Measurements from ENCODE around the gene PITX1. TPM values are rescaled to one million over a fixed set of nuclear protein-coding genes. Genes with fewer than 3 reads are reported as not detected.
A peak's percentile ranks its signal among the peaks of the same experiment; 100 is the strongest.

PITX1 gene
- total RNA-seq, 1 experiment from 2014 or later = 173 TPM

- Histone ChIP-seq H3K9me2 (replicated peaks; ENCODE audit: insufficient read depth, low read length) (no peaks in the 10 kb centered on the region), H3K4me1 (ENCODE audit: low read length) (peaks cover 69% of the 10 kb centered on the region), H3K9ac (ENCODE audit: low read length) (peak overlapping the region; percentile 83; the same call in 1 of the 2 replicates), H3K9me3 (ENCODE audit: low read length) (no peaks in the 10 kb centered on the region), H3K4me2 (ENCODE audit: low read depth, low read length, poor library complexity, severe bottlenecking) (peak overlapping the region; percentile 89), H3K27ac (ENCODE audit: low read length) (no peak overlapping the region; the same call in 1 of the 2 replicates), H3K27me3 (ENCODE audit: low read length) (no peaks in the 10 kb centered on the region), H3K36me3 (ENCODE audit: insufficient read depth, low read length) (no peaks in the 10 kb centered on the region), H3K4me3 (ENCODE audit: low read length) (no peak overlapping the region), H2AFZ (ENCODE audit: low read length) (no peak overlapping the region), H4K20me1 (ENCODE audit: insufficient read depth, low read depth, low read length) (no peaks in the 10 kb centered on the region), H3K79me2 (ENCODE audit: low read length) (no peaks in the 10 kb centered on the region)
- no peak for DNase-seq
Observed at GRCh38 chr5:135065306-135066265, 31.6 kb upstream of the PITX1 start.

GRCh38 chr5:135064235-135064570 is 30.2 kb upstream of the PITX1 start:
- H3K9me2 ChIP-seq (replicated peaks; ENCODE audit: insufficient read depth, low read length) = no peaks in the 10 kb centered on the region
- no peaks in the 10 kb centered on the region for H3K36me3 ChIP-seq (ENCODE audit: insufficient read depth, low read length)
- peaks cover 83% of the 10 kb centered on the region for H3K4me1 ChIP-seq (ENCODE audit: low read length)
- H3K9ac ChIP-seq (ENCODE audit: low read length) = peak overlapping the region; percentile 83
- peak overlapping the region; percentile 98 for H3K27ac ChIP-seq (ENCODE audit: low read length)
- no peaks in the 10 kb centered on the region for H3K79me2 ChIP-seq (ENCODE audit: low read length)
- no peaks in the 10 kb centered on the region for H3K27me3 ChIP-seq (ENCODE audit: low read length)
- H2AFZ ChIP-seq (ENCODE audit: low read length) = no peak overlapping the region
- H3K9me3 ChIP-seq (ENCODE audit: low read length) = no peaks in the 10 kb centered on the region
- peak; percentile 72 for DNase-seq
- H3K4me3 ChIP-seq (ENCODE audit: low read length) = peak overlapping the region; percentile 64
- H4K20me1 ChIP-seq (ENCODE audit: insufficient read depth, low read depth, low read length) = no peaks in the 10 kb centered on the region
- peak overlapping the region; percentile 89 for H3K4me2 ChIP-seq (ENCODE audit: low read depth, low read length, poor library complexity, severe bottlenecking)

- peak; percentile 88 for DNase-seq
- H3K9ac ChIP-seq (ENCODE audit: low read length) = peak overlapping the region; percentile 83
- no peaks in the 10 kb centered on the region for H3K36me3 ChIP-seq (ENCODE audit: insufficient read depth, low read length)
- no peak overlapping the region for H2AFZ ChIP-seq (ENCODE audit: low read length)
- peak overlapping the region; percentile 64 for H3K4me3 ChIP-seq (ENCODE audit: low read length)
- no peaks in the 10 kb centered on the region for H3K79me2 ChIP-seq (ENCODE audit: low read length)
- peaks cover 88% of the 10 kb centered on the region for H3K4me1 ChIP-seq (ENCODE audit: low read length)
- H3K9me3 ChIP-seq (ENCODE audit: low read length) = no peaks in the 10 kb centered on the region
- peak overlapping the region; percentile 89 for H3K4me2 ChIP-seq (ENCODE audit: low read depth, low read length, poor library complexity, severe bottlenecking)
- H4K20me1 ChIP-seq (ENCODE audit: insufficient read depth, low read depth, low read length) = no peaks in the 10 kb centered on the region
- no peaks in the 10 kb centered on the region for H3K9me2 ChIP-seq (replicated peaks; ENCODE audit: insufficient read depth, low read length)
- H3K27me3 ChIP-seq (ENCODE audit: low read length) = no peaks in the 10 kb centered on the region
- H3K27ac ChIP-seq (ENCODE audit: low read length) = peak overlapping the region; percentile 98
Observed at GRCh38 chr5:135063511-135064234, 29.6 kb upstream of the PITX1 start.

- peak overlapping the region; percentile 89 for H3K4me2 ChIP-seq (ENCODE audit: low read depth, low read length, poor library complexity, severe bottlenecking)
- H3K9me2 ChIP-seq (replicated peaks; ENCODE audit: insufficient read depth, low read length) = no peaks in the 10 kb centered on the region
- H3K27me3 ChIP-seq (ENCODE audit: low read length) = no peaks in the 10 kb centered on the region
- H3K79me2 ChIP-seq (ENCODE audit: low read length) = no peaks in the 10 kb centered on the region
- DNase-seq = peak; percentile 90
- H4K20me1 ChIP-seq (ENCODE audit: insufficient read depth, low read depth, low read length) = no peaks in the 10 kb centered on the region
- no peak overlapping the region for H2AFZ ChIP-seq (ENCODE audit: low read length)
- peak overlapping the region; percentile 64; the same call in 1 of the 2 replicates for H3K4me3 ChIP-seq (ENCODE audit: low read length)
- no peaks in the 10 kb centered on the region for H3K9me3 ChIP-seq (ENCODE audit: low read length)
- peaks cover 95% of the 10 kb centered on the region for H3K4me1 ChIP-seq (ENCODE audit: low read length)
- no peaks in the 10 kb centered on the region for H3K36me3 ChIP-seq (ENCODE audit: insufficient read depth, low read length)
- H3K27ac ChIP-seq (ENCODE audit: low read length) = peak overlapping the region; percentile 98
- H3K9ac ChIP-seq (ENCODE audit: low read length) = peak overlapping the region; percentile 83
Observed at GRCh38 chr5:135063056-135063445, 29.0 kb upstream of the PITX1 start.

GRCh38 chr5:135062216-135063055 is 28.4 kb upstream of the PITX1 start:
- H3K4me2 ChIP-seq (ENCODE audit: low read depth, low read length, poor library complexity, severe bottlenecking) = peak overlapping the region; percentile 89
- peak overlapping the region; percentile 66 for H3K9ac ChIP-seq (ENCODE audit: low read length)
- H3K4me1 ChIP-seq (ENCODE audit: low read length) = peaks cover 96% of the 10 kb centered on the region
- H3K27ac ChIP-seq (ENCODE audit: low read length) = peak overlapping the region; percentile 98
- H2AFZ ChIP-seq (ENCODE audit: low read length) = no peak overlapping the region
- no peak for DNase-seq
- no peaks in the 10 kb centered on the region for H4K20me1 ChIP-seq (ENCODE audit: insufficient read depth, low read depth, low read length)
- no peaks in the 10 kb centered on the region for H3K27me3 ChIP-seq (ENCODE audit: low read length)
- H3K4me3 ChIP-seq (ENCODE audit: low read length) = peak overlapping the region; percentile 43
- H3K36me3 ChIP-seq (ENCODE audit: insufficient read depth, low read length) = no peaks in the 10 kb centered on the region
- no peaks in the 10 kb centered on the region for H3K9me3 ChIP-seq (ENCODE audit: low read length)
- H3K79me2 ChIP-seq (ENCODE audit: low read length) = no peaks in the 10 kb centered on the region
- H3K9me2 ChIP-seq (replicated peaks; ENCODE audit: insufficient read depth, low read length) = no peaks in the 10 kb centered on the region

- Histone ChIP-seq H3K36me3 (ENCODE audit: insufficient read depth, low read length) (no peaks in the 10 kb centered on the region), H3K4me1 (ENCODE audit: low read length) (peaks cover 96% of the 10 kb centered on the region), H2AFZ (ENCODE audit: low read length) (no peak overlapping the region), H3K4me3 (ENCODE audit: low read length) (no peak overlapping the region), H3K27me3 (ENCODE audit: low read length) (no peaks in the 10 kb centered on the region), H3K9ac (ENCODE audit: low read length) (0 out of 2 replicates have a peak overlapping the region, but pooled peaks have one; percentile 63), H3K9me2 (replicated peaks; ENCODE audit: insufficient read depth, low read length) (no peaks in the 10 kb centered on the region), H3K79me2 (ENCODE audit: low read length) (no peaks in the 10 kb centered on the region), H4K20me1 (ENCODE audit: insufficient read depth, low read depth, low read length) (no peaks in the 10 kb centered on the region), H3K27ac (ENCODE audit: low read length) (peak overlapping the region; percentile 99), H3K9me3 (ENCODE audit: low read length) (no peaks in the 10 kb centered on the region), H3K4me2 (ENCODE audit: low read depth, low read length, poor library complexity, severe bottlenecking) (no peak overlapping the region)
- DNase-seq = no peak
Observed at GRCh38 chr5:135061001-135061400, 27.0 kb upstream of the PITX1 start.

GRCh38 chr5:135060021-135060420 is 26.0 kb upstream of the PITX1 start:
- Histone ChIP-seq H3K4me2 (ENCODE audit: low read depth, low read length, poor library complexity, severe bottlenecking) (peak overlapping the region; percentile 42), H2AFZ (ENCODE audit: low read length) (no peak overlapping the region), H3K9ac (ENCODE audit: low read length) (peak overlapping the region; percentile 63), H3K79me2 (ENCODE audit: low read length) (no peaks in the 10 kb centered on the region), H3K9me2 (replicated peaks; ENCODE audit: insufficient read depth, low read length) (no peaks in the 10 kb centered on the region), H4K20me1 (ENCODE audit: insufficient read depth, low read depth, low read length) (no peaks in the 10 kb centered on the region), H3K9me3 (ENCODE audit: low read length) (no peaks in the 10 kb centered on the region), H3K4me1 (ENCODE audit: low read length) (peaks cover 100% of the 10 kb centered on the region), H3K27me3 (ENCODE audit: low read length) (no peaks in the 10 kb centered on the region), H3K36me3 (ENCODE audit: insufficient read depth, low read length) (no peaks in the 10 kb centered on the region), H3K4me3 (ENCODE audit: low read length) (no peak overlapping the region), H3K27ac (ENCODE audit: low read length) (peak overlapping the region; percentile 99)
- DNase-seq = no peak
